ENCODE measurements around the gene BTAF1. TPM values are rescaled to one million over a fixed set of nuclear protein-coding genes. Genes with fewer than 3 reads are reported as not detected.
"Not testable (repeated sequence)": the region's sequence is repeated elsewhere in the genome, so short reads cannot be mapped to it uniquely, and the experiment has no call there.

BTAF1 gene
- polyA plus RNA-seq, 4 donors: 4.6 to 42.8 (median 6.1) TPM

GRCh38 chr10:91885362-91886079 is 38.0 kb upstream of the BTAF1 start:
- no peak overlapping the region for H3K4me3 ChIP-seq (ENCODE audit: low read depth in 1 of 3, low read length in 3 of 3)
- H3K27me3 ChIP-seq (ENCODE audit: control insufficient read depth in 3 of 3, insufficient read depth in 3 of 3, low read length in 3 of 3): peaks cover 0 to 13% (median 0%) of the 10 kb centered on the region in 3 donors
- 96 to 98% (median 97%) methylated on average over 9 of the region's 9 CpGs for WGBS, 3 donors
- no peaks in the 10 kb centered on the region for H3K36me3 ChIP-seq (ENCODE audit: control insufficient read depth in 3 of 3, insufficient read depth in 2 of 3, low read depth in 1 of 3, low read length in 3 of 3)
- FAIRE-seq: no peak
- peaks cover 0 to 5% (median 0%) of the 10 kb centered on the region in 3 donors for H3K4me1 ChIP-seq (ENCODE audit: control insufficient read depth in 3 of 3, insufficient read depth in 2 of 3, low read depth in 1 of 3, low read length in 2 of 3)
- H3K9me3 ChIP-seq (ENCODE audit: control insufficient read depth in 2 of 2, insufficient read depth in 1 of 2, low read depth in 1 of 2, low read length in 1 of 2): peaks cover 0 to 2% of the 10 kb centered on the region in 2 donors
- H3K27ac ChIP-seq (ENCODE audit: low read depth in 1 of 3, low read length in 2 of 3): no peak overlapping the region
- DNase-seq: no peak

- H3K36me3 ChIP-seq (ENCODE audit: control insufficient read depth in 3 of 3, insufficient read depth in 2 of 3, low read depth in 1 of 3, low read length in 3 of 3): no peaks in the 10 kb centered on the region
- H3K27ac ChIP-seq (ENCODE audit: low read depth in 1 of 3, low read length in 2 of 3): no peak overlapping the region
- peak overlapping the region in 2 of 3 donors; percentile 38 to 54 for H3K4me3 ChIP-seq (ENCODE audit: low read depth in 1 of 3, low read length in 3 of 3)
- peaks cover 0 to 2% of the 10 kb centered on the region in 2 donors for H3K9me3 ChIP-seq (ENCODE audit: control insufficient read depth in 2 of 2, insufficient read depth in 1 of 2, low read depth in 1 of 2, low read length in 1 of 2)
- H3K27me3 ChIP-seq (ENCODE audit: control insufficient read depth in 3 of 3, insufficient read depth in 3 of 3, low read length in 3 of 3): peaks cover 0 to 12% (median 0%) of the 10 kb centered on the region in 3 donors
- 15 to 25% (median 17%) methylated on average over 6 of the region's 6 CpGs for WGBS, 3 donors
- DNase-seq (no peak), FAIRE-seq (no peak)
- H3K4me1 ChIP-seq (ENCODE audit: control insufficient read depth in 3 of 3, insufficient read depth in 2 of 3, low read depth in 1 of 3, low read length in 2 of 3): peaks cover 0 to 5% (median 0%) of the 10 kb centered on the region in 3 donors
Observed at GRCh38 chr10:91886954-91887271, 36.7 kb upstream of the BTAF1 start.

GRCh38 chr10:91887272-91888076 is 36.1 kb upstream of the BTAF1 start:
- FAIRE-seq (no peak), DNase-seq (peak; percentile 20 to 35)
- H3K27me3 ChIP-seq (ENCODE audit: control insufficient read depth in 3 of 3, insufficient read depth in 3 of 3, low read length in 3 of 3): peaks cover 0 to 12% (median 0%) of the 10 kb centered on the region in 3 donors
- H3K4me3 ChIP-seq (ENCODE audit: low read depth in 1 of 3, low read length in 3 of 3): peak overlapping the region in 2 of 3 donors; percentile 38 to 54
- peaks cover 0 to 5% (median 0%) of the 10 kb centered on the region in 3 donors for H3K4me1 ChIP-seq (ENCODE audit: control insufficient read depth in 3 of 3, insufficient read depth in 2 of 3, low read depth in 1 of 3, low read length in 2 of 3)
- peaks cover 0 to 2% of the 10 kb centered on the region in 2 donors for H3K9me3 ChIP-seq (ENCODE audit: control insufficient read depth in 2 of 2, insufficient read depth in 1 of 2, low read depth in 1 of 2, low read length in 1 of 2)
- WGBS, 3 donors: 1 to 2% (median 1%) methylated on average over 59 of the region's 59 CpGs
- no peak overlapping the region for H3K27ac ChIP-seq (ENCODE audit: low read depth in 1 of 3, low read length in 2 of 3)
- no peaks in the 10 kb centered on the region for H3K36me3 ChIP-seq (ENCODE audit: control insufficient read depth in 3 of 3, insufficient read depth in 2 of 3, low read depth in 1 of 3, low read length in 3 of 3)

- peaks cover 0 to 5% (median 0%) of the 10 kb centered on the region in 3 donors for H3K4me1 ChIP-seq (ENCODE audit: control insufficient read depth in 3 of 3, insufficient read depth in 2 of 3, low read depth in 1 of 3, low read length in 2 of 3)
- H3K27me3 ChIP-seq (ENCODE audit: control insufficient read depth in 3 of 3, insufficient read depth in 3 of 3, low read length in 3 of 3): peaks cover 0 to 12% (median 0%) of the 10 kb centered on the region in 3 donors
- no peak overlapping the region for H3K4me3 ChIP-seq (ENCODE audit: low read depth in 1 of 3, low read length in 3 of 3)
- H3K36me3 ChIP-seq (ENCODE audit: control insufficient read depth in 3 of 3, insufficient read depth in 2 of 3, low read depth in 1 of 3, low read length in 3 of 3): no peaks in the 10 kb centered on the region
- H3K27ac ChIP-seq (ENCODE audit: low read depth in 1 of 3, low read length in 2 of 3): no peak overlapping the region
- FAIRE-seq: no peak
- WGBS, 3 donors: 82 to 95% (median 91%) methylated on average over 1 of the region's 1 CpG
- no peak for DNase-seq
- peaks cover 0 to 2% of the 10 kb centered on the region in 2 donors for H3K9me3 ChIP-seq (ENCODE audit: control insufficient read depth in 2 of 2, insufficient read depth in 1 of 2, low read depth in 1 of 2, low read length in 1 of 2)
Observed at GRCh38 chr10:91891125-91892001, 32.2 kb upstream of the BTAF1 start.

- Histone ChIP-seq H3K4me1 (ENCODE audit: control insufficient read depth in 3 of 3, insufficient read depth in 2 of 3, low read depth in 1 of 3, low read length in 2 of 3) (no peaks in the 10 kb centered on the region), H3K4me3 (ENCODE audit: low read depth in 1 of 3, low read length in 3 of 3) (no peak overlapping the region), H3K27ac (ENCODE audit: low read depth in 1 of 3, low read length in 2 of 3) (no peak overlapping the region), H3K36me3 (ENCODE audit: control insufficient read depth in 3 of 3, insufficient read depth in 2 of 3, low read depth in 1 of 3, low read length in 3 of 3) (no peaks in the 10 kb centered on the region), H3K9me3 (ENCODE audit: control insufficient read depth in 2 of 2, insufficient read depth in 1 of 2, low read depth in 1 of 2, low read length in 1 of 2) (no peaks in the 10 kb centered on the region), H3K27me3 (ENCODE audit: control insufficient read depth in 3 of 3, insufficient read depth in 3 of 3, low read length in 3 of 3) (peaks cover 0 to 2% (median 0%) of the 10 kb centered on the region in 3 donors)
- no peak for FAIRE-seq
- 89 to 93% (median 93%) methylated on average over 2 of the region's 2 CpGs for WGBS, 3 donors
- no peak for DNase-seq
Observed at GRCh38 chr10:91893051-91893450, 30.5 kb upstream of the BTAF1 start.

DNA sequence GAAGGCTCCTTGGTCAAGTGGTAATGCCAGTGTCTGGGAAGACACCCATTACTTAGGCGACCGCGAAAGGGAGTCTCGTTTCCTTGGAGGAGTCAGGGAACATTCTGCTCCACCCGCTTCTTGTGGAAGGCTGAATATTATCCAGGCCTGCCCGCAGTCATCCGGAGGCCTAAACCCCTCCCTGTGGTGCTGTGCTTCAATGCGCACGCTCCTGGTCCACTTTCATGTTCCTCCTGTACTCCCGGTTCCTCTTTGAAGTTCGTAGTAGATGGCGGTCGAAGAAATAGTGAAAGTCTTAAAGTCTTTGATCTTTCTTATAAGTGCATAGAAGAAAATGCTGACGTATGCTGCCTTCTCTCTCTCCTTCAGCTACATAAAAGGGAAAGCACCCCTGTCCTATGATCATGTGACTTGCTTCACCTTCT is 29.3 kb upstream of the BTAF1 start:
- not testable (repeated sequence) for FAIRE-seq; H3K9me3 ChIP-seq (ENCODE audit: control insufficient read depth in 2 of 2, insufficient read depth in 1 of 2, low read depth in 1 of 2, low read length in 1 of 2); H3K4me1 ChIP-seq (ENCODE audit: control insufficient read depth in 3 of 3, insufficient read depth in 2 of 3, low read depth in 1 of 3, low read length in 2 of 3); H3K27me3 ChIP-seq (ENCODE audit: control insufficient read depth in 3 of 3, insufficient read depth in 3 of 3, low read length in 3 of 3); H3K36me3 ChIP-seq (ENCODE audit: control insufficient read depth in 3 of 3, insufficient read depth in 2 of 3, low read depth in 1 of 3, low read length in 3 of 3); H3K27ac ChIP-seq (ENCODE audit: low read depth in 1 of 3, low read length in 2 of 3); H3K4me3 ChIP-seq (ENCODE audit: low read depth in 1 of 3, low read length in 3 of 3); DNase-seq
- WGBS, 3 donors: 80 to 89% (median 86%) methylated on average over 14 of the region's 14 CpGs

DNA sequence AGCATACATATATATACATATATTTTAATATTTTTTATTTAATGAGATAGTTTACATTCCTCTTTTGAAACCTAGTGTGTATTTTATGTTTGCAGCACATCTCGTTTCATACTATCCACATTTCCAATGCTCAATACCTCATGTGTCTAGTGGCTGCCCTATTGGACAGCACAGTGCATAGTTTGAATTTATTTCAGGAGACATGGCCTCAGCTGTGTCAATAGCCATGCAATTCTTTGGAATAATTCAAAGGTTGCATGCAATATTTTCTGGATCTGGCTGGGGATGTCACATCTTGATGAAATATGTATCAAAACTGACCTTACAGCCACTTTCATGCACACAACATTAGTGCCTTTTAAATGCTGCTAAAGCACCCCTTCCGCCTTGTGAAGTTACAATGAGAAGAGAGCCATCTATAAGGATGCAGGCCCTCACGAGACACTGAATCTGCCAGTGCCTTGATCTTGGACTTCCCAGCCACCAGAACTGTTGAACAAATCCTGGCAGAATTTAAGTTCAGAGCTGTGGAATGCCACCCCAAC is 27.3 kb upstream of the BTAF1 start:
- no peak for DNase-seq
- Histone ChIP-seq H3K4me1 (ENCODE audit: control insufficient read depth in 3 of 3, insufficient read depth in 2 of 3, low read depth in 1 of 3, low read length in 2 of 3) (no peaks in the 10 kb centered on the region), H3K4me3 (ENCODE audit: low read depth in 1 of 3, low read length in 3 of 3) (no peak overlapping the region), H3K9me3 (ENCODE audit: control insufficient read depth in 2 of 2, insufficient read depth in 1 of 2, low read depth in 1 of 2, low read length in 1 of 2) (no peaks in the 10 kb centered on the region), H3K36me3 (ENCODE audit: control insufficient read depth in 3 of 3, insufficient read depth in 2 of 3, low read depth in 1 of 3, low read length in 3 of 3) (no peaks in the 10 kb centered on the region), H3K27me3 (ENCODE audit: control insufficient read depth in 3 of 3, insufficient read depth in 3 of 3, low read length in 3 of 3) (no peaks in the 10 kb centered on the region), H3K27ac (ENCODE audit: low read depth in 1 of 3, low read length in 2 of 3) (no peak overlapping the region)
- WGBS, 3 donors: 90 to 95% (median 93%) methylated on average over 3 of the region's 3 CpGs
- no peak for FAIRE-seq

DNA sequence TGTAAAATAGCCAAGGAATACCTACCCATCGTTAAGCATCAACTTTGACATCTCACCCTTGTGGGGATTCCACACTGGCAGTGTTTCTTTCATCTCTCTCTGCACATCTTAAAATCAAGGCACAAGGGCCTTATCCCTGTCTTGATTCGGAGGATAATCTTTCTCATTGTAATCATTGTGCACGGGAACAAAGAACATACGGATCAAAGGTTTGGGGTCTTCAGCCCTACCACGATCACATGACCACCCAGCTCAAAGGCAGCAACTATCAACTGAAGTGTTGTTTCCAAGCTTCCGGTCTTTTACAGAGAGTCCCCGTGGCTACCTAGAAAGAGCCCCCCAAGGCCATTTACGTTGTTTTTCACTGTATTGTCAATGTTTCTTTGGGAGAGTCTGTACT is 26.1 kb upstream of the BTAF1 start:
- Histone ChIP-seq H3K4me3 (ENCODE audit: low read depth in 1 of 3, low read length in 3 of 3) (no peak overlapping the region), H3K27me3 (ENCODE audit: control insufficient read depth in 3 of 3, insufficient read depth in 3 of 3, low read length in 3 of 3) (no peaks in the 10 kb centered on the region), H3K36me3 (ENCODE audit: control insufficient read depth in 3 of 3, insufficient read depth in 2 of 3, low read depth in 1 of 3, low read length in 3 of 3) (no peaks in the 10 kb centered on the region), H3K9me3 (ENCODE audit: control insufficient read depth in 2 of 2, insufficient read depth in 1 of 2, low read depth in 1 of 2, low read length in 1 of 2) (no peaks in the 10 kb centered on the region), H3K27ac (ENCODE audit: low read depth in 1 of 3, low read length in 2 of 3) (no peak overlapping the region), H3K4me1 (ENCODE audit: control insufficient read depth in 3 of 3, insufficient read depth in 2 of 3, low read depth in 1 of 3, low read length in 2 of 3) (no peaks in the 10 kb centered on the region)
- WGBS, 3 donors: 60 to 76% (median 72%) methylated on average over 8 of the region's 8 CpGs
- DNase-seq (no peak), FAIRE-seq (no peak)
